ENCODE results near the gene OTUB2.

Gene OTUB2

GRCh38 chr14:93984987-93985410, 41.1 kb upstream of the OTUB2 start:
- no peaks in the 10 kb centered on the region for H3K9me3 ChIP-seq (ENCODE audit: insufficient read depth, low read length, severe bottlenecking)
- TF ChIP-seq CTCF (IDR thresholded peaks at IDR 0.05; ENCODE audit: borderline replicate concordance, extremely low read depth, low read length, poor library complexity, severe bottlenecking): peak; percentile 25
- TF ChIP-seq EZH2 (IDR thresholded peaks at IDR 0.05; ENCODE audit: borderline replicate concordance, low read depth, low read length, severe bottlenecking): no peak
- H3K9ac ChIP-seq (ENCODE audit: low read depth, low read length): no peak overlapping the region
- ATAC-seq (ENCODE audit: insufficient read depth, low read depth) (no peak), DNase-seq (no peak)
- no peak overlapping the region for H3K4me3 ChIP-seq (ENCODE audit: low read depth in 1 of 2, low read length in 2 of 2)
- no peak overlapping the region for H3K4me2 ChIP-seq (ENCODE audit: insufficient read depth, low read length)
- H3K36me3 ChIP-seq (ENCODE audit: insufficient read depth, low read length): no peaks in the 10 kb centered on the region
- H3K27ac ChIP-seq (ENCODE audit: low read length): no peak overlapping the region
- no peaks in the 10 kb centered on the region for H3K79me2 ChIP-seq (ENCODE audit: insufficient read depth, low read length)
- H4K20me1 ChIP-seq (ENCODE audit: insufficient read depth, low read length): peaks cover 16% of the 10 kb centered on the region; the same call in 1 of the 2 replicates
- no peaks in the 10 kb centered on the region for H3K4me1 ChIP-seq (ENCODE audit: insufficient read depth, low read length)
- H3K27me3 ChIP-seq (ENCODE audit: insufficient read depth, low read length, poor library complexity): peaks cover 14% of the 10 kb centered on the region
- H2AFZ ChIP-seq (ENCODE audit: low read depth, low read length): no peak overlapping the region

GRCh38 chr14:93986955-93987354, 39.2 kb upstream of the OTUB2 start:
- Histone ChIP-seq H3K27ac (ENCODE audit: low read length) (no peak overlapping the region), H3K79me2 (ENCODE audit: insufficient read depth, low read length) (no peaks in the 10 kb centered on the region), H3K4me1 (ENCODE audit: insufficient read depth, low read length) (no peaks in the 10 kb centered on the region), H3K4me2 (ENCODE audit: insufficient read depth, low read length) (no peak overlapping the region), H3K36me3 (ENCODE audit: insufficient read depth, low read length) (no peaks in the 10 kb centered on the region), H3K9me3 (ENCODE audit: insufficient read depth, low read length, severe bottlenecking) (no peaks in the 10 kb centered on the region), H3K9ac (ENCODE audit: low read depth, low read length) (no peak overlapping the region), H3K27me3 (ENCODE audit: insufficient read depth, low read length, poor library complexity) (peaks cover 18% of the 10 kb centered on the region), H4K20me1 (ENCODE audit: insufficient read depth, low read length) (peaks cover 16% of the 10 kb centered on the region; the same call in 1 of the 2 replicates), H3K4me3 (ENCODE audit: low read depth in 1 of 2, low read length in 2 of 2) (no peak overlapping the region), H2AFZ (ENCODE audit: low read depth, low read length) (no peak overlapping the region)
- DNase-seq (no peak), ATAC-seq (ENCODE audit: insufficient read depth, low read depth) (no peak)
- TF ChIP-seq CTCF (IDR thresholded peaks at IDR 0.05; ENCODE audit: borderline replicate concordance, extremely low read depth, low read length, poor library complexity, severe bottlenecking): no peak
- TF ChIP-seq EZH2 (IDR thresholded peaks at IDR 0.05; ENCODE audit: borderline replicate concordance, low read depth, low read length, severe bottlenecking): no peak

- ATAC-seq (ENCODE audit: insufficient read depth, low read depth) (no peak), DNase-seq (no peak)
- H3K27me3 ChIP-seq (ENCODE audit: insufficient read depth, low read length, poor library complexity): peaks cover 18% of the 10 kb centered on the region
- no peaks in the 10 kb centered on the region for H3K4me1 ChIP-seq (ENCODE audit: insufficient read depth, low read length)
- peaks cover 16% of the 10 kb centered on the region; the same call in 1 of the 2 replicates for H4K20me1 ChIP-seq (ENCODE audit: insufficient read depth, low read length)
- no peak overlapping the region for H3K9ac ChIP-seq (ENCODE audit: low read depth, low read length)
- H3K27ac ChIP-seq (ENCODE audit: low read length): no peak overlapping the region
- H2AFZ ChIP-seq (ENCODE audit: low read depth, low read length): no peak overlapping the region
- H3K9me3 ChIP-seq (ENCODE audit: insufficient read depth, low read length, severe bottlenecking): no peaks in the 10 kb centered on the region
- H3K36me3 ChIP-seq (ENCODE audit: insufficient read depth, low read length): no peaks in the 10 kb centered on the region
- H3K79me2 ChIP-seq (ENCODE audit: insufficient read depth, low read length): no peaks in the 10 kb centered on the region
- TF ChIP-seq CTCF (IDR thresholded peaks at IDR 0.05; ENCODE audit: borderline replicate concordance, extremely low read depth, low read length, poor library complexity, severe bottlenecking) (no peak), EZH2 (IDR thresholded peaks at IDR 0.05; ENCODE audit: borderline replicate concordance, low read depth, low read length, severe bottlenecking) (no peak)
- H3K4me3 ChIP-seq (ENCODE audit: low read depth in 1 of 2, low read length in 2 of 2): no peak overlapping the region
- no peak overlapping the region for H3K4me2 ChIP-seq (ENCODE audit: insufficient read depth, low read length)
Observed at GRCh38 chr14:93987376-93987775, 38.8 kb upstream of the OTUB2 start.

All from DND-41 (cell line).